Urinary bladder (tissue), 4 donors: Measurements from ENCODE around the gene PRG3. TPM values are rescaled to one million over a fixed set of nuclear protein-coding genes. Genes with fewer than 3 reads are reported as not detected.
"Not testable (repeated sequence)": the region's sequence is repeated elsewhere in the genome, so short reads cannot be mapped to it uniquely, and the experiment has no call there.

Source experiments
- DNase-seq: peaks from one replicate; pipeline ENCODE4 v3.0.0-alpha.2; 2015; ENCODE audit errors: extremely low spot score
- H3K27ac ChIP-seq: one replicate; pipeline ENCODE4 v1.5.1; 2013; ENCODE audit warnings: low read depth, mild to moderate bottlenecking, moderate library complexity
- H3K36me3 ChIP-seq: one replicate; pipeline ENCODE4 v1.6.1; 2013; ENCODE audit warnings: mild to moderate bottlenecking, moderate library complexity; ENCODE audit not compliant: insufficient read depth
- H3K4me1 ChIP-seq: one replicate; pipeline ENCODE4 v1.6.1; 2013; ENCODE audit warnings: mild to moderate bottlenecking, moderate library complexity; ENCODE audit not compliant: insufficient read depth
- H3K4me3 ChIP-seq: one replicate; pipeline ENCODE4 v1.5.1; 2013; ENCODE audit warnings: low read depth, low read length
- WGBS: extraction: QIAGEN DNeasy Blood & Tissue Kit; methylation state at CpG from one replicate; pipeline ENCODE4 v1.1.7; 2013; 5-methylcytosine and 5-hydroxymethylcytosine counted together
- polyA plus RNA-seq: library from polyadenylated mRNA; stranded (reverse); fragments of 200-250 nt; gene quantifications from one replicate; pipeline ENCODE4 v1.2.3, GENCODE V29; 2013
- total RNA-seq: library from RNA; depleted of rRNA; stranded (reverse); fragments of >200 nt; gene quantifications from one replicate; pipeline ENCODE4 v1.2.3, GENCODE V29; 2014
- donor health status: healthy with polysubstance abuse.
- donor health status: healthy.

The PRG3 gene
- total and polyA plus RNA-seq, 2 donors, result not detected

- Histone ChIP-seq H3K4me1 (no peaks in the 10 kb centered on the region), H3K4me3 (no peak overlapping the region), H3K27ac (no peak overlapping the region), H3K36me3 (no peaks in the 10 kb centered on the region)
- DNase-seq, result no peak
- WGBS, result 74% methylated on average over 19 of the region's 19 CpGs
These were observed 12.7 kb downstream of the PRG3 start for GRCh38 chr11:57368106-57368844.

- Histone ChIP-seq H3K4me1 (no peaks in the 10 kb centered on the region), H3K36me3 (no peaks in the 10 kb centered on the region), H3K4me3 (no peak overlapping the region), H3K27ac (no peak overlapping the region)
- WGBS, result 67% methylated on average over 9 of the region's 9 CpGs
- DNase-seq, result no peak
These were observed 15.9 kb downstream of the PRG3 start for GRCh38 chr11:57364851-57365660.

GRCh38 chr11:57363131-57364080, 17.5 kb downstream of the PRG3 start:
- Histone ChIP-seq H3K36me3 (no peaks in the 10 kb centered on the region), H3K27ac (no peak overlapping the region), H3K4me1 (no peaks in the 10 kb centered on the region), H3K4me3 (no peak overlapping the region)
- no peak for DNase-seq
- 67% methylated on average over 7 of the region's 7 CpGs for WGBS

GRCh38 chr11:57361926-57362325, 19.0 kb downstream of the PRG3 start:
- no peaks in the 10 kb centered on the region for H3K4me1 ChIP-seq
- DNase-seq, result no peak
- no peaks in the 10 kb centered on the region for H3K36me3 ChIP-seq
- 88% methylated on average over 3 of the region's 3 CpGs for WGBS
- H3K4me3 ChIP-seq, result no peak overlapping the region
- no peak overlapping the region for H3K27ac ChIP-seq

GRCh38 chr11:57361420-57361819, 19.5 kb downstream of the PRG3 start:
- not testable (repeated sequence) for H3K36me3 ChIP-seq, DNase-seq, H3K27ac ChIP-seq, H3K4me3 ChIP-seq, H3K4me1 ChIP-seq

GRCh38 chr11:57360991-57361390, 20.0 kb downstream of the PRG3 start:
- H3K36me3 ChIP-seq, result no peaks in the 10 kb centered on the region
- no peak overlapping the region for H3K27ac ChIP-seq
- 93% methylated on average over 8 of the region's 8 CpGs for WGBS
- no peak for DNase-seq
- H3K4me1 ChIP-seq, result no peaks in the 10 kb centered on the region
- no peak overlapping the region for H3K4me3 ChIP-seq

- 91% methylated on average over 9 of the region's 9 CpGs for WGBS
- Histone ChIP-seq H3K4me3 (no peak overlapping the region), H3K4me1 (no peaks in the 10 kb centered on the region), H3K27ac (no peak overlapping the region), H3K36me3 (no peaks in the 10 kb centered on the region)
- DNase-seq, result no peak
These were observed 20.9 kb downstream of the PRG3 start for GRCh38 chr11:57359896-57360690.

GRCh38 chr11:57359396-57359795, 21.6 kb downstream of the PRG3 start:
- H3K4me3 ChIP-seq, result no peak overlapping the region
- H3K4me1 ChIP-seq, result no peaks in the 10 kb centered on the region
- 84% methylated on average over 5 of the region's 5 CpGs for WGBS
- DNase-seq, result no peak
- H3K27ac ChIP-seq, result no peak overlapping the region
- H3K36me3 ChIP-seq, result no peaks in the 10 kb centered on the region

- WGBS, result 77% methylated on average over 9 of the region's 9 CpGs
- no peak overlapping the region for H3K27ac ChIP-seq
- no peaks in the 10 kb centered on the region for H3K36me3 ChIP-seq
- H3K4me1 ChIP-seq, result no peaks in the 10 kb centered on the region
- no peak for DNase-seq
- H3K4me3 ChIP-seq, result no peak overlapping the region
These were observed 22.0 kb downstream of the PRG3 start for GRCh38 chr11:57358991-57359390.

- 70% methylated on average over 9 of the region's 9 CpGs for WGBS
- H3K4me3 ChIP-seq, result no peak overlapping the region
- H3K4me1 ChIP-seq, result no peaks in the 10 kb centered on the region
- no peak for DNase-seq
- no peak overlapping the region for H3K27ac ChIP-seq
- H3K36me3 ChIP-seq, result no peaks in the 10 kb centered on the region
These were observed 22.4 kb downstream of the PRG3 start for GRCh38 chr11:57358543-57358961.

GRCh38 chr11:57357856-57358255, 23.1 kb downstream of the PRG3 start:
- H3K4me1 ChIP-seq, result no peaks in the 10 kb centered on the region
- no peak overlapping the region for H3K27ac ChIP-seq
- H3K36me3 ChIP-seq, result no peaks in the 10 kb centered on the region
- DNase-seq, result no peak
- no peak overlapping the region for H3K4me3 ChIP-seq
- 16% methylated on average over 6 of the region's 6 CpGs for WGBS

- Histone ChIP-seq H3K36me3 (no peaks in the 10 kb centered on the region), H3K4me3 (no peak overlapping the region), H3K4me1 (no peaks in the 10 kb centered on the region), H3K27ac (no peak overlapping the region)
- no peak for DNase-seq
- 83% methylated on average over 3 of the region's 3 CpGs for WGBS
These were observed 23.6 kb downstream of the PRG3 start for GRCh38 chr11:57357310-57357709.

GRCh38 chr11:57356268-57356667, 24.7 kb downstream of the PRG3 start:
- no peak for DNase-seq
- H3K27ac ChIP-seq, result no peak overlapping the region
- H3K4me1 ChIP-seq, result no peaks in the 10 kb centered on the region
- no peak overlapping the region for H3K4me3 ChIP-seq
- no peaks in the 10 kb centered on the region for H3K36me3 ChIP-seq
- 76% methylated on average over 9 of the region's 9 CpGs for WGBS
